A549 treated with CpdA at 1 μM for 4 hours (cell line): ENCODE data around the gene ARRDC1. TPM values are rescaled to one million over a fixed set of nuclear protein-coding genes. Genes with fewer than 3 reads are reported as not detected.

Experiments used
- total RNA-seq: library from RNA; stranded (reverse); fragments of 200-300 nt; extraction: Qiagen RNA extraction; gene quantifications from 5 replicates; pipeline ENCODE4 v1.2.3, GENCODE V29; 2022; ENCODE audit warnings: low read depth

The ARRDC1 gene
- total RNA-seq, result 23.2 to 28.8 TPM (median 26.7 TPM) in 5 replicates

GRCh38 chr9:137605121-137606004 is at the start of gene ARRDC1:
ARRDC1 (plus strand) TSS chr9:137605686; CDS start chr9:137605718, 32 bp downstream.

GRCh38 chr9:137578518-137579258 is 26.8 kb upstream of the ARRDC1 start, which contains the start of gene DPH7:
DPH7 (minus strand) TSS chr9:137578925; CDS start chr9:137578777, 148 bp downstream.

GRCh38 chr9:137590469-137591383 is 14.8 kb upstream of the ARRDC1 start, which contains the start of gene ZMYND19:
ZMYND19 (minus strand) TSS chr9:137590512; CDS start chr9:137590263, 249 bp downstream.

GRCh38 chr9:137618105-137619067 is 12.9 kb downstream of the ARRDC1 start, which contains the start of gene EHMT1:
EHMT1 (plus strand) TSS chr9:137619005; CDS start chr9:137619029, 24 bp downstream.

Other genes starting within 250 kb of the ARRDC1 start
- gene EXD3, start 182.5 kb upstream of the ARRDC1 start, total RNA-seq, result 6.1 to 7.4 TPM (median 6.9 TPM) in 5 replicates
- 1.0 to 1.5 TPM (median 1.5 TPM) in 5 replicates for gene NOXA1, start 182.3 kb upstream of the ARRDC1 start, total RNA-seq
- gene ENTPD8, start 164.3 kb upstream of the ARRDC1 start, total RNA-seq, result 0.21 to 0.52 TPM (median 0.28 TPM) in 5 replicates
- 30.9 to 45.8 TPM (median 39.2 TPM) in 5 replicates for gene NSMF, start 146.4 kb upstream of the ARRDC1 start, total RNA-seq
- 0.54 to 0.97 TPM (median 0.84 TPM) in 5 replicates for gene PNPLA7, start 55.3 kb upstream of the ARRDC1 start, total RNA-seq
- 45.9 to 90.8 TPM (median 83.7 TPM) in 5 replicates for gene MRPL41, start 53.8 kb upstream of the ARRDC1 start, total RNA-seq
- gene DPH7, start 26.8 kb upstream of the ARRDC1 start, total RNA-seq, result 25.6 to 29.8 TPM (median 28.8 TPM) in 5 replicates
- gene ZMYND19, start 15.2 kb upstream of the ARRDC1 start, total RNA-seq, result 35.5 to 55.2 TPM (median 51.4 TPM) in 5 replicates
- 39.0 to 45.3 TPM (median 41.6 TPM) in 5 replicates for gene EHMT1, start 13.3 kb downstream of the ARRDC1 start, total RNA-seq